Stimulated activated naive CD8-positive, alpha-beta T cell treated with anti-CD3 and anti-CD28 coated beads, Interleukin-15, amount 100 ng/mL, for 72 hours (primary cell): Measurements from ENCODE around the gene DNAH7.
"Not testable (repeated sequence)": the region's sequence is repeated elsewhere in the genome, so short reads cannot be mapped to it uniquely, and the experiment has no call there.

Source experiments
- ATAC-seq: fragments of 150-1000 bp; cut with Tn5 transposase; 2 replicates; pipeline ENCODE4 v1.10.0; 2021; ENCODE audit warnings: mild to moderate bottlenecking, moderate library complexity
- DNase-seq, 2 donors: peaks; one replicate each; pipeline ENCODE4 v3.0.0; 2021 to 2022
- H3K27ac Mint-ChIP-seq, 2 donors: one replicate each; pipeline ENCODE4 v1.8.0; 2022; ENCODE audit warnings: mild to moderate bottlenecking in 2 of 2, mixed read lengths in 2 of 2, moderate library complexity in 2 of 2
- H3K27me3 Mint-ChIP-seq: one replicate; pipeline ENCODE4 v1.8.0; 2022; ENCODE audit warnings: mixed read lengths
- H3K4me1 Mint-ChIP-seq: one replicate; pipeline ENCODE4 v1.8.0; 2022; ENCODE audit warnings: mild to moderate bottlenecking, mixed read lengths
- H3K4me3 Mint-ChIP-seq, 2 donors: one replicate each; pipeline ENCODE4 v1.8.0; 2022; ENCODE audit warnings: mild to moderate bottlenecking in 2 of 2, mixed read lengths in 2 of 2, moderate library complexity in 1 of 2
- H3K9me3 Mint-ChIP-seq, 2 donors: one replicate each; pipeline ENCODE4 v1.8.0; 2022; ENCODE audit warnings: mixed read lengths in 2 of 2

Gene DNAH7

GRCh38 chr2:195956725-195957124, 111.9 kb downstream of the DNAH7 start:
- no peak for ATAC-seq
- no peaks in the 10 kb centered on the region for H3K27me3 Mint-ChIP-seq
- H3K27ac Mint-ChIP-seq: no peak overlapping the region
- peaks cover 6 to 8% of the 10 kb centered on the region in 2 donors for H3K9me3 Mint-ChIP-seq
- DNase-seq: no peak
- H3K4me1 Mint-ChIP-seq: no peaks in the 10 kb centered on the region
- no peak overlapping the region for H3K4me3 Mint-ChIP-seq

- H3K9me3 Mint-ChIP-seq: peaks cover 10 to 15% of the 10 kb centered on the region in 2 donors
- no peak overlapping the region for H3K27ac Mint-ChIP-seq
- H3K4me1 Mint-ChIP-seq: no peaks in the 10 kb centered on the region
- no peaks in the 10 kb centered on the region for H3K27me3 Mint-ChIP-seq
- DNase-seq: no peak
- no peak for ATAC-seq
- H3K4me3 Mint-ChIP-seq: no peak overlapping the region
Observed at GRCh38 chr2:195945056-195945455, 123.6 kb downstream of the DNAH7 start.

- H3K4me3 Mint-ChIP-seq: no peak overlapping the region
- H3K9me3 Mint-ChIP-seq: peaks cover 6 to 8% of the 10 kb centered on the region in 2 donors
- no peaks in the 10 kb centered on the region for H3K27me3 Mint-ChIP-seq
- no peak overlapping the region for H3K27ac Mint-ChIP-seq
- no peak for DNase-seq
- no peak for ATAC-seq
- H3K4me1 Mint-ChIP-seq: no peaks in the 10 kb centered on the region
Observed at GRCh38 chr2:195937176-195937575, 131.5 kb downstream of the DNAH7 start.

- peaks cover 0 to 6% of the 10 kb centered on the region in 2 donors for H3K9me3 Mint-ChIP-seq
- H3K4me1 Mint-ChIP-seq: no peaks in the 10 kb centered on the region
- ATAC-seq: no peak
- no peak overlapping the region for H3K27ac Mint-ChIP-seq
- H3K4me3 Mint-ChIP-seq: no peak overlapping the region
- H3K27me3 Mint-ChIP-seq: no peaks in the 10 kb centered on the region
- DNase-seq: no peak
Observed at GRCh38 chr2:195934484-195934883, 134.2 kb downstream of the DNAH7 start.

GRCh38 chr2:195929531-195929930, 139.1 kb downstream of the DNAH7 start:
- no peaks in the 10 kb centered on the region for H3K27me3 Mint-ChIP-seq
- no peak for DNase-seq
- peaks cover 0 to 6% of the 10 kb centered on the region in 2 donors for H3K9me3 Mint-ChIP-seq
- ATAC-seq: no peak
- no peak overlapping the region for H3K27ac Mint-ChIP-seq
- no peaks in the 10 kb centered on the region for H3K4me1 Mint-ChIP-seq
- no peak overlapping the region for H3K4me3 Mint-ChIP-seq

- H3K9me3 Mint-ChIP-seq: peaks cover 0 to 4% of the 10 kb centered on the region in 2 donors
- H3K4me3 Mint-ChIP-seq: no peak overlapping the region
- DNase-seq (no peak), ATAC-seq (no peak)
- no peak overlapping the region for H3K27ac Mint-ChIP-seq
- H3K4me1 Mint-ChIP-seq: no peaks in the 10 kb centered on the region
- H3K27me3 Mint-ChIP-seq: no peaks in the 10 kb centered on the region
Observed at GRCh38 chr2:195925120-195925519, 143.5 kb downstream of the DNAH7 start.

- Mint-ChIP-seq H3K4me1 (no peaks in the 10 kb centered on the region), H3K4me3 (no peak overlapping the region), H3K9me3 (peaks cover 0 to 7% of the 10 kb centered on the region in 2 donors), H3K27me3 (no peaks in the 10 kb centered on the region), H3K27ac (no peak overlapping the region)
- DNase-seq (no peak), ATAC-seq (no peak)
Observed at GRCh38 chr2:195923889-195924288, 144.7 kb downstream of the DNAH7 start.

GRCh38 chr2:195917021-195917600, 151.5 kb downstream of the DNAH7 start:
- H3K27ac Mint-ChIP-seq, H3K9me3 Mint-ChIP-seq, H3K27me3 Mint-ChIP-seq, DNase-seq, ATAC-seq, H3K4me3 Mint-ChIP-seq, H3K4me1 Mint-ChIP-seq: not testable (repeated sequence)

GRCh38 chr2:195912079-195912478, 156.6 kb downstream of the DNAH7 start:
- H3K4me3 Mint-ChIP-seq: no peak overlapping the region
- no peaks in the 10 kb centered on the region for H3K9me3 Mint-ChIP-seq
- H3K27me3 Mint-ChIP-seq: no peaks in the 10 kb centered on the region
- ATAC-seq (no peak), DNase-seq (no peak)
- H3K27ac Mint-ChIP-seq: no peak overlapping the region
- H3K4me1 Mint-ChIP-seq: no peaks in the 10 kb centered on the region

- Mint-ChIP-seq H3K27me3 (no peaks in the 10 kb centered on the region), H3K27ac (no peak overlapping the region), H3K9me3 (no peaks in the 10 kb centered on the region), H3K4me1 (no peaks in the 10 kb centered on the region), H3K4me3 (no peak overlapping the region)
- no peak for ATAC-seq
- DNase-seq: no peak
Observed at GRCh38 chr2:195910570-195910969, 158.1 kb downstream of the DNAH7 start.

GRCh38 chr2:195909926-195910325, 158.7 kb downstream of the DNAH7 start:
- no peak overlapping the region for H3K27ac Mint-ChIP-seq
- H3K27me3 Mint-ChIP-seq: no peaks in the 10 kb centered on the region
- no peaks in the 10 kb centered on the region for H3K4me1 Mint-ChIP-seq
- DNase-seq (no peak), ATAC-seq (no peak)
- H3K9me3 Mint-ChIP-seq: no peaks in the 10 kb centered on the region
- no peak overlapping the region for H3K4me3 Mint-ChIP-seq

- Mint-ChIP-seq H3K4me3 (no peak overlapping the region), H3K9me3 (no peaks in the 10 kb centered on the region), H3K4me1 (no peaks in the 10 kb centered on the region), H3K27ac (no peak overlapping the region), H3K27me3 (no peaks in the 10 kb centered on the region)
- no peak for ATAC-seq
- DNase-seq: no peak
Observed at GRCh38 chr2:195907474-195907873, 161.2 kb downstream of the DNAH7 start.

GRCh38 chr2:195903956-195904355, 164.7 kb downstream of the DNAH7 start:
- Mint-ChIP-seq H3K27me3 (no peaks in the 10 kb centered on the region), H3K9me3 (no peaks in the 10 kb centered on the region), H3K27ac (no peak overlapping the region), H3K4me3 (no peak overlapping the region), H3K4me1 (no peaks in the 10 kb centered on the region)
- no peak for DNase-seq
- ATAC-seq: peak; percentile 33

- Mint-ChIP-seq H3K4me1 (no peaks in the 10 kb centered on the region), H3K27me3 (no peaks in the 10 kb centered on the region), H3K27ac (no peak overlapping the region), H3K4me3 (no peak overlapping the region), H3K9me3 (no peaks in the 10 kb centered on the region)
- no peak for ATAC-seq
- DNase-seq: no peak
Observed at GRCh38 chr2:195902857-195903256, 165.8 kb downstream of the DNAH7 start.

GRCh38 chr2:195899226-195899625, 169.4 kb downstream of the DNAH7 start:
- H3K27me3 Mint-ChIP-seq: no peaks in the 10 kb centered on the region
- DNase-seq: no peak
- ATAC-seq: no peak
- no peak overlapping the region for H3K27ac Mint-ChIP-seq
- H3K4me3 Mint-ChIP-seq: no peak overlapping the region
- H3K9me3 Mint-ChIP-seq: no peaks in the 10 kb centered on the region
- no peaks in the 10 kb centered on the region for H3K4me1 Mint-ChIP-seq

- Mint-ChIP-seq H3K27ac (no peak overlapping the region), H3K4me1 (no peaks in the 10 kb centered on the region), H3K27me3 (no peaks in the 10 kb centered on the region), H3K9me3 (no peaks in the 10 kb centered on the region), H3K4me3 (no peak overlapping the region)
- DNase-seq: no peak
- ATAC-seq: no peak
Observed at GRCh38 chr2:195898505-195899191, 170.0 kb downstream of the DNAH7 start.

- H3K27me3 Mint-ChIP-seq: no peaks in the 10 kb centered on the region
- no peak overlapping the region for H3K4me3 Mint-ChIP-seq
Observed at GRCh38 chr2:195891081-195891480, 177.6 kb downstream of the DNAH7 start.

More at GRCh38 chr2:195891081-195891480, 177.6 kb downstream of the DNAH7 start:
- H3K9me3 Mint-ChIP-seq: no peaks in the 10 kb centered on the region
- DNase-seq (no peak), ATAC-seq (no peak)
- no peak overlapping the region for H3K27ac Mint-ChIP-seq
- H3K4me1 Mint-ChIP-seq: no peaks in the 10 kb centered on the region
